PC-3 (cell line): ENCODE measurements around the gene CXCL11. TPM values are rescaled to one million over a fixed set of nuclear protein-coding genes. Genes with fewer than 3 reads are reported as not detected.

Experiments used
- ATAC-seq: fragments of 200-7000 bp; cut with Tn5 transposase; 2 replicates; pipeline ENCODE4 v1.9.1; 2020; ENCODE audit warnings: mild to moderate bottlenecking, moderate library complexity
- BruUV-seq: library from RNA; stranded (reverse); fragments of 400-500 nt; replicated peaks from 2 replicates; lab custom pipeline; 2021; lab: Mats Ljungman, UMichigan
- CTCF ChIA-PET: fragments of 300-600 bp; sonication (Branson Sonifier 250); formaldehyde crosslinking; loops from one replicate; lab custom pipeline; 2022; ENCODE audit warnings: antibody characterized with exemption; lab: Charles Lee
- POLR2A ChIA-PET: fragments of 300-600 bp; sonication (Branson Sonifier 250); formaldehyde crosslinking; loops from one replicate; lab custom pipeline; 2022; ENCODE audit warnings: antibody characterized with exemption; ENCODE audit not compliant: unreplicated experiment; lab: Charles Lee
- DNase-seq: peaks from one replicate; pipeline ENCODE4 v3.0.0-alpha.2; 2015
- H2AFZ ChIP-seq: fragments of 300-600 bp; sonication (generic); 2 replicates; pipeline ENCODE4 v1.6.0; 2016; ENCODE audit warnings: antibody characterized with exemption, low read length
- H3F3A ChIP-seq: fragments of 300-600 bp; sonication (generic); one replicate; pipeline ENCODE4 v1.6.0; 2017; ENCODE audit warnings: antibody characterized with exemption, low read length, control low read depth, mild to moderate bottlenecking; ENCODE audit not compliant: unreplicated experiment
- H3K27ac ChIP-seq: fragments of 300-600 bp; sonication (generic); 2 replicates; pipeline ENCODE4 v1.5.1; 2016; ENCODE audit warnings: mild to moderate bottlenecking, low read length
- H3K27me3 ChIP-seq: fragments of 300-600 bp; sonication (generic); 2 replicates; pipeline ENCODE4 v1.6.1; 2016; ENCODE audit warnings: low read length, mixed read lengths
- H3K36me3 ChIP-seq: fragments of 300-600 bp; sonication (generic); 2 replicates; pipeline ENCODE4 v1.6.1; 2016; ENCODE audit warnings: low read depth, mixed run types, low read length, mixed read lengths
- H3K4me1 ChIP-seq: fragments of 300-600 bp; sonication (generic); 2 replicates; pipeline ENCODE4 v1.5.1; 2016; ENCODE audit warnings: low read length; ENCODE audit not compliant: insufficient read depth
- H3K4me2 ChIP-seq: fragments of 300-600 bp; sonication (generic); 2 replicates; pipeline ENCODE4 v1.6.0; 2016; ENCODE audit warnings: low read length
- H3K4me3 ChIP-seq: fragments of 300-600 bp; sonication (generic); 2 replicates; pipeline ENCODE4 v1.5.1; 2016; ENCODE audit warnings: mild to moderate bottlenecking, low read length, mixed read lengths
- H3K79me2 ChIP-seq: fragments of 300-600 bp; sonication (generic); 2 replicates; pipeline ENCODE4 v1.6.1; 2017; ENCODE audit warnings: low read length, mixed read lengths
- H3K9ac ChIP-seq: fragments of 300-600 bp; sonication (generic); 2 replicates; pipeline ENCODE4 v1.6.0; 2016; ENCODE audit warnings: mild to moderate bottlenecking, low read length
- H3K9me2 ChIP-seq: fragments of 300-600 bp; sonication (generic); replicated peaks from 2 replicates; pipeline ENCODE4 v1.6.1; 2016; ENCODE audit warnings: mixed run types, low read length, mixed read lengths
- H3K9me3 ChIP-seq: fragments of 300-600 bp; sonication (generic); 2 replicates; pipeline ENCODE4 v1.6.1; 2016; ENCODE audit warnings: low read length, mixed read lengths
- H4K20me1 ChIP-seq: fragments of 300-600 bp; sonication (generic); 2 replicates; pipeline ENCODE4 v1.6.1; 2016; ENCODE audit warnings: low read length, mixed read lengths
- CTCF ChIP-seq: fragments of 300-600 bp; sonication (generic); conservative IDR thresholded peaks from 2 replicates; pipeline ENCODE4 v1.5.1; 2017; ENCODE audit warnings: antibody characterized with exemption, low read depth, mild to moderate bottlenecking, low read length
- EZH2 ChIP-seq: fragments of 300-600 bp; sonication (generic); IDR thresholded peaks from one replicate; pipeline ENCODE4 v1.6.1; 2017; ENCODE audit warnings: antibody characterized with exemption, mild to moderate bottlenecking, low read length; ENCODE audit not compliant: unreplicated experiment
- intact Hi-C: fragments of 100-400 bp; cut with micrococcal nuclease; formaldehyde crosslinking; loops from 2 replicates; pipeline ENCODE4 v1.9.0; 2023
- total RNA-seq: library from RNA; depleted of rRNA; stranded (reverse); fragments of >200 nt; gene quantifications from 2 replicates; pipeline ENCODE4 v1.2.3, GENCODE V29; 2014; rRNA removed

CXCL11 gene
- total RNA-seq, 1 experiment from 2014 or later = not detected

- peaks cover 20% of the 10 kb centered on the region for H4K20me1 ChIP-seq
- H3F3A ChIP-seq = no peaks in the 10 kb centered on the region
- H3K27me3 ChIP-seq = no peaks in the 10 kb centered on the region
- DNase-seq = peak; percentile 59
- peaks cover 11% of the 10 kb centered on the region; the same call in 1 of the 2 replicates for H3K36me3 ChIP-seq
- ChIA-PET POLR2A (no interaction called here), CTCF (no interaction called here)
- no peak overlapping the region for H3K27ac ChIP-seq
- no peak overlapping the region for H3K9ac ChIP-seq
- peaks cover 65% of the 10 kb centered on the region for H3K79me2 ChIP-seq
- TF ChIP-seq EZH2 = no peak
- TF ChIP-seq CTCF = no peak
- H3K9me2 ChIP-seq = no peaks in the 10 kb centered on the region
- peaks cover 11% of the 10 kb centered on the region for H3K4me1 ChIP-seq
- peak; percentile 66; the same call in 1 of the 2 replicates for ATAC-seq
- no peaks in the 10 kb centered on the region for H3K9me3 ChIP-seq
- H3K4me2 ChIP-seq = no peak overlapping the region
- intact Hi-C loops = no loop called here
- no peak overlapping the region for H3K4me3 ChIP-seq
- BruUV-seq = no TSS peak
- H2AFZ ChIP-seq = no peak overlapping the region
Observed at GRCh38 chr4:75985116-75985515, 50.8 kb downstream of the CXCL11 start.

Other genes with a start within 250 kb of the CXCL11 start
- 0.04 TPM in 1 of 2 replicates, not detected in the other for gene PPEF2, start 133.6 kb downstream of the CXCL11 start, total RNA-seq
- 21.9 and 48.6 TPM in 2 replicates for gene NAAA, start 95.1 kb downstream of the CXCL11 start, total RNA-seq
- 29.2 and 34.1 TPM in 2 replicates for gene SDAD1, start 45.1 kb downstream of the CXCL11 start, total RNA-seq
- gene CXCL9, start 28.6 kb downstream of the CXCL11 start, total RNA-seq = not detected in 2 replicates
- gene CXCL10, start 12.6 kb downstream of the CXCL11 start, total RNA-seq = 0.81 TPM in 1 of 2 replicates, not detected in the other
- not detected in 2 replicates for gene ART3, start 38.6 kb upstream of the CXCL11 start, total RNA-seq
- 26.7 and 29.2 TPM in 2 replicates for gene NUP54, start 112.3 kb upstream of the CXCL11 start, total RNA-seq
- 40.6 and 56.3 TPM in 2 replicates for gene SCARB2, start 177.8 kb upstream of the CXCL11 start, total RNA-seq
- gene FAM47E, start 215.7 kb upstream of the CXCL11 start, total RNA-seq = 0.91 and 0.98 TPM in 2 replicates